Testis (tissue), 2 donors: ENCODE results near the gene DDX52.

Experiments used
- CTCF ChIP-seq, 3 experiments: fragments of 450-650 bp in 2 of 3; fragments of 200-600 bp in 1 of 3; sonication (generic) in 1 of 3; IDR thresholded peaks; one replicate each; pipeline ENCODE4 v1.5.1; 2016 to 2019; ENCODE audit warnings: antibody characterized with exemption in 3 of 3, mild to moderate bottlenecking in 2 of 3, moderate library complexity in 1 of 3
- POLR2A ChIP-seq: fragments of 450-650 bp; IDR thresholded peaks from one replicate; pipeline ENCODE4 v1.6.1; 2017; ENCODE audit warnings: antibody characterized with exemption, mild to moderate bottlenecking, moderate library complexity

GRCh38 chr17:37585066-37585465 lies 58.2 kb downstream of the DDX52 start:
- no peak for TF ChIP-seq CTCF (IDR thresholded peaks at IDR 0.05)
- TF ChIP-seq POLR2A: no peak
